Astrocyte (in vitro differentiated cells and primary cell): ENCODE measurements around the gene GRM4. TPM values are rescaled to one million over a fixed set of nuclear protein-coding genes. Genes with fewer than 3 reads are reported as not detected.

Experiments
- DNase-seq: peaks from one replicate; pipeline ENCODE4 v3.0.0-alpha.2; 2010; ENCODE audit warnings: low read depth
- FAIRE-seq: peaks from 2 replicates; lab custom pipeline; 2011; peaks lifted over from hg19 to GRCh38; lab: Jason Lieb, UNC
- H2AFZ ChIP-seq: 2 replicates; pipeline ENCODE4 v1.6.0; 2012; ENCODE audit warnings: low read depth, low read length, inconsistent platforms
- H3K27ac ChIP-seq: 2 replicates; pipeline ENCODE4 v1.5.1; 2011; ENCODE audit warnings: low read depth, low read length, inconsistent platforms
- H3K27me3 ChIP-seq: 2 replicates; pipeline ENCODE4 v1.6.0; 2011; ENCODE audit warnings: low read length, inconsistent platforms; ENCODE audit not compliant: insufficient read depth
- H3K36me3 ChIP-seq: 2 replicates; pipeline ENCODE4 v1.5.1; 2011; ENCODE audit warnings: low read length, inconsistent platforms; ENCODE audit not compliant: insufficient read depth
- H3K4me1 ChIP-seq: 2 replicates; pipeline ENCODE4 v1.5.1; 2011; ENCODE audit warnings: low read length, inconsistent platforms; ENCODE audit not compliant: insufficient read depth
- H3K4me2 ChIP-seq: 2 replicates; pipeline ENCODE4 v1.6.0; 2012; ENCODE audit warnings: low read length, inconsistent platforms
- H3K4me3 ChIP-seq: 2 replicates; pipeline ENCODE4 v1.5.1; 2011; ENCODE audit warnings: low read depth, mild to moderate bottlenecking, low read length, inconsistent platforms; ENCODE audit not compliant: insufficient read depth
- H3K79me2 ChIP-seq: 2 replicates; pipeline ENCODE4 v1.6.0; 2012; ENCODE audit warnings: mild to moderate bottlenecking, low read length, inconsistent platforms; ENCODE audit not compliant: insufficient read depth
- H3K9ac ChIP-seq: 2 replicates; pipeline ENCODE4 v1.6.0; 2012; ENCODE audit warnings: mild to moderate bottlenecking, low read length, inconsistent platforms
- H3K9me3 ChIP-seq: 2 replicates; pipeline ENCODE4 v1.5.1; 2012; ENCODE audit warnings: low read depth, mild to moderate bottlenecking, low read length, inconsistent platforms; ENCODE audit not compliant: insufficient read depth
- H4K20me1 ChIP-seq: 2 replicates; pipeline ENCODE4 v1.6.0; 2012; ENCODE audit warnings: low read length, inconsistent platforms; ENCODE audit not compliant: insufficient read depth
- H3K27ac Mint-ChIP-seq: one replicate; pipeline ENCODE4 v1.8.0; 2021; ENCODE audit warnings: mild to moderate bottlenecking, mixed read lengths; ENCODE audit not compliant: unreplicated experiment
- H3K27me3 Mint-ChIP-seq: one replicate; pipeline ENCODE4 v1.8.0; 2021; ENCODE audit warnings: low read depth, mixed read lengths; ENCODE audit not compliant: unreplicated experiment
- H3K36me3 Mint-ChIP-seq: one replicate; pipeline ENCODE4 v1.8.0; 2021; ENCODE audit warnings: low read depth, mixed read lengths; ENCODE audit not compliant: unreplicated experiment
- H3K4me1 Mint-ChIP-seq: one replicate; pipeline ENCODE4 v1.8.0; 2021; ENCODE audit warnings: low read depth, mixed read lengths; ENCODE audit not compliant: unreplicated experiment
- H3K4me3 Mint-ChIP-seq: one replicate; pipeline ENCODE4 v1.8.0; 2021; ENCODE audit warnings: mild to moderate bottlenecking, moderate library complexity, mixed read lengths; ENCODE audit not compliant: unreplicated experiment
- H3K9me3 Mint-ChIP-seq: one replicate; pipeline ENCODE4 v1.8.0; 2021; ENCODE audit warnings: mild to moderate bottlenecking, mixed read lengths; ENCODE audit not compliant: unreplicated experiment
- EZH2 ChIP-seq: IDR thresholded peaks from 2 replicates; pipeline ENCODE4 v1.6.1; 2012; ENCODE audit warnings: mild to moderate bottlenecking, low read length, inconsistent platforms; ENCODE audit not compliant: insufficient read depth
- total RNA-seq: library from RNA; stranded (reverse); gene quantifications from 2 replicates; pipeline ENCODE4 v1.2.1, GENCODE V29; 2021
- TF ChIP-seq, protein P1 (sequence below): IDR thresholded peaks from 2 replicates; pipeline ENCODE4 v1.5.1; 2011; ENCODE audit warnings: low read depth, mild to moderate bottlenecking, inconsistent platforms, low read length, moderate library complexity; ENCODE audit not compliant: insufficient read depth

The GRM4 gene
- total RNA-seq, 1 donor from 2014 or later: 0.30 TPM

DNA sequence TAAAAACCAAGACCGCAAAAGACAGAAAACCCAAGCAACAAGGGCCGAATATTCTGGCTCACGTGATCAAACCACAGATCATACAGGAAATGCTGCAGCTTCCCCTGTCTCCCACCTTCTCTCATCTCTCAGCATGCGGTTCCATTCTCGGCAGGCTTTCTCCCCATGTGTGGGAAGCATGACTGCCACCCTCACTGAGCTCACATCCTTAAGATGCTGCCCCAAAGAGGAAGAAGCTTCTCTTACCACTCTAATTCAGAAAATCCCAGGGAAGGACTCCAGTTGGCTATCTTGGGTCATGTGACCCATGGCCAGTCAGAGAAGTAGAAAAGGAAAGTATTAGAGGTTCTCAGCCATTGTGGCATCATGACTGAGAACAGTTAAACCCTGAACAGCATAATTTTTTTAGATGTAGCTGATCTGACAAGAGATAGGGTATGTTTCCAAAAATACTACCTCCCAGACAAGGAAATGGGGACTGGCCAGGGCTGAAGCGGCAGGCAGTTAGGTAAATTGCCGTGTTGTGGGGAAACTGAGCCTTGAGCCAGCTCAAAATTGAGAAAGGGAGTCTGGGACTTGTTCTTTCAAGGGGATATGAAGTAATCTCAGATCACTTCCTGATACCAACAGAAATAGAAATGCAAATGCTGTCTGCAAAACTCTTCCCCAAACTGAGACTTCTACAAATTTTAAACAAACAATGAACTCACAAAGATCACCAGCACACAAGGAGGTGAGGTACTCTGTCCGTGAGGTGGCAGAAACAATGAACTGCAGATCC is 37.1 kb upstream of the GRM4 start:
- Histone ChIP-seq H3K9ac (no peak overlapping the region), H2AFZ (no peak overlapping the region)
- H3K4me1 Mint-ChIP-seq: no peaks in the 10 kb centered on the region

DNA sequence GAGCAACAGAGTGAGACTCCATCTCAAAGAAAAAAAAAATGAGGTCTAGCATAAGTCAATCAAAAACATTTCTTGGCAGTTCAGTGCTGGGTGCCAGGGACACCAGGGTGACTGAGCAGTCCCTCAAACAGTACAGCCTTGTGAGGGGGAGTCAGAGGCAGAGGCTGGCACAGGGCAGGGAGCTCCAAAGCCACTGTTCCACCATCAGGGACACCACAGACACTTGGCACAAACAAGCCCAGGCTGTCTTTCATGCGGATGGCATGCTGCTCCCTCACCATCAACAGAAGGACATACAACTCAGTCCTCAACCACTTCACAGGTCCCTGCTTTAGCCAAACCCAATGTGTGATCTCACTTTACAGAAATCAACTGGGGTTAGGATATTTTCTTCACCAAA is 36.0 kb upstream of the GRM4 start:
- peaks cover 3% of the 10 kb centered on the region for H3K9me3 Mint-ChIP-seq
- H3K27me3 ChIP-seq: no peaks in the 10 kb centered on the region
- H4K20me1 ChIP-seq: no peaks in the 10 kb centered on the region
- H3K27ac Mint-ChIP-seq: no peak overlapping the region
- H3K4me3 ChIP-seq: no peak overlapping the region
- no peak overlapping the region for H2AFZ ChIP-seq
- no peak for FAIRE-seq
- H3K4me1 ChIP-seq: no peaks in the 10 kb centered on the region
- no peaks in the 10 kb centered on the region for H3K36me3 ChIP-seq
- no peaks in the 10 kb centered on the region for H3K9me3 ChIP-seq
- no peaks in the 10 kb centered on the region for H3K36me3 Mint-ChIP-seq
- no peaks in the 10 kb centered on the region for H3K79me2 ChIP-seq
- H3K9ac ChIP-seq: no peak overlapping the region
- TF ChIP-seq, protein P1, sequence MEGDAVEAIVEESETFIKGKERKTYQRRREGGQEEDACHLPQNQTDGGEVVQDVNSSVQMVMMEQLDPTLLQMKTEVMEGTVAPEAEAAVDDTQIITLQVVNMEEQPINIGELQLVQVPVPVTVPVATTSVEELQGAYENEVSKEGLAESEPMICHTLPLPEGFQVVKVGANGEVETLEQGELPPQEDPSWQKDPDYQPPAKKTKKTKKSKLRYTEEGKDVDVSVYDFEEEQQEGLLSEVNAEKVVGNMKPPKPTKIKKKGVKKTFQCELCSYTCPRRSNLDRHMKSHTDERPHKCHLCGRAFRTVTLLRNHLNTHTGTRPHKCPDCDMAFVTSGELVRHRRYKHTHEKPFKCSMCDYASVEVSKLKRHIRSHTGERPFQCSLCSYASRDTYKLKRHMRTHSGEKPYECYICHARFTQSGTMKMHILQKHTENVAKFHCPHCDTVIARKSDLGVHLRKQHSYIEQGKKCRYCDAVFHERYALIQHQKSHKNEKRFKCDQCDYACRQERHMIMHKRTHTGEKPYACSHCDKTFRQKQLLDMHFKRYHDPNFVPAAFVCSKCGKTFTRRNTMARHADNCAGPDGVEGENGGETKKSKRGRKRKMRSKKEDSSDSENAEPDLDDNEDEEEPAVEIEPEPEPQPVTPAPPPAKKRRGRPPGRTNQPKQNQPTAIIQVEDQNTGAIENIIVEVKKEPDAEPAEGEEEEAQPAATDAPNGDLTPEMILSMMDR: no peak
- no peak for TF ChIP-seq EZH2
- no peak for DNase-seq
- H3K27me3 Mint-ChIP-seq: peaks cover 15% of the 10 kb centered on the region
- H3K4me3 Mint-ChIP-seq: no peak overlapping the region
- no peaks in the 10 kb centered on the region for H3K4me1 Mint-ChIP-seq
- no peak overlapping the region for H3K4me2 ChIP-seq
- no peak overlapping the region for H3K27ac ChIP-seq

More for the DNA sequence above, 37.1 kb upstream of the GRM4 start:
- DNase-seq (no peak), FAIRE-seq (no peak)
- H3K27ac Mint-ChIP-seq: no peak overlapping the region
- H3K27me3 ChIP-seq: no peaks in the 10 kb centered on the region
- no peak for TF ChIP-seq EZH2
- TF ChIP-seq, protein P1: no peak
- H3K9me3 Mint-ChIP-seq: peaks cover 3% of the 10 kb centered on the region
- H3K36me3 ChIP-seq: no peaks in the 10 kb centered on the region
- no peaks in the 10 kb centered on the region for H3K9me3 ChIP-seq
- H3K4me3 Mint-ChIP-seq: no peak overlapping the region
- no peak overlapping the region for H3K4me3 ChIP-seq
- H3K4me1 ChIP-seq: no peaks in the 10 kb centered on the region
- no peak overlapping the region for H3K27ac ChIP-seq
- no peaks in the 10 kb centered on the region for H4K20me1 ChIP-seq
- no peaks in the 10 kb centered on the region for H3K36me3 Mint-ChIP-seq
- no peak overlapping the region for H3K4me2 ChIP-seq
- H3K27me3 Mint-ChIP-seq: peaks cover 14% of the 10 kb centered on the region
- no peaks in the 10 kb centered on the region for H3K79me2 ChIP-seq

DNA sequence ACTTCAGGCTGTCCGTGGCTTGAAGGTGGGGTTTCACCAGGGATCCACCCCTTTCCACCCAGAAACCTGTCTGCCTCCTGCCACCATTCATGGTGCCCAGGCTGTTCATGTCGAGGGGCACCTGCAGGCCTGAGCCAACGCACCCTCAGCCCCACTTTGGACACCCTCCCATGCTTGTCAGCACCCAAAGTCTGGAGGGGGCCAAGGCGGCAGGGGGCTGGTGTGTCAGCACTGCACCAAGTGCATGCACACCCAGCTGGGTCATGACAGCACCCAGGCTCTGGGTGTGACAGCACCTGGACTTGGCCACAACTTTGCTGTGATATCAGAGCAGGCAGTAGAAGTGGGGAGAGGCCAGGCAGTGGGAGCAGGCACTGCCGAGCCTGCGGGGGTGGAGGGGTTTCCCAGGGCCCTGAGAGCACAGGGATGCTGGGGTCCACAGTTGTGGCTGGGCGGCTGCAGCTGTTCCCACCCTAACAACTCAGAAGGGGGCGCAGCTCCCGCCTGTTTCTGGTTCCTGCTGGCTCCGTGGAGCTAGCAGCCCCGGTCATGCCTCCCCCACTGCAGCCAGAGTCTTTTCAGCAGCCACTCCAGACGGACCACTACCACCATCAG is 33.3 kb upstream of the GRM4 start:
- Mint-ChIP-seq H3K4me1 (no peaks in the 10 kb centered on the region), H3K4me3 (no peak overlapping the region), H3K36me3 (no peaks in the 10 kb centered on the region), H3K27me3 (peaks cover 25% of the 10 kb centered on the region), H3K9me3 (peaks cover 3% of the 10 kb centered on the region), H3K27ac (no peak overlapping the region)
- no peak overlapping the region for H3K27ac ChIP-seq
- H3K27me3 ChIP-seq: no peaks in the 10 kb centered on the region
- FAIRE-seq (no peak), DNase-seq (no peak)
- no peaks in the 10 kb centered on the region for H4K20me1 ChIP-seq
- H2AFZ ChIP-seq: no peak overlapping the region
- H3K4me1 ChIP-seq: no peaks in the 10 kb centered on the region
- H3K4me2 ChIP-seq: no peak overlapping the region
- TF ChIP-seq EZH2: no peak
- TF ChIP-seq, protein P1: no peak
- H3K9me3 ChIP-seq: no peaks in the 10 kb centered on the region
- H3K79me2 ChIP-seq: no peaks in the 10 kb centered on the region
- no peak overlapping the region for H3K9ac ChIP-seq
- H3K4me3 ChIP-seq: no peak overlapping the region
- no peaks in the 10 kb centered on the region for H3K36me3 ChIP-seq
